Endothelial cell (in vitro differentiated cells): ENCODE data around the gene ADAMTSL2. TPM values are rescaled to one million over a fixed set of nuclear protein-coding genes. Genes with fewer than 3 reads are reported as not detected.

Experiments used
- DNase-seq: peaks from one replicate; pipeline ENCODE4 v3.0.0; 2021; ENCODE audit warnings: low spot score
- H3K27ac Mint-ChIP-seq: one replicate; pipeline ENCODE4 v1.8.0; 2021; ENCODE audit warnings: mixed read lengths, inconsistent platforms; ENCODE audit not compliant: unreplicated experiment
- H3K27me3 Mint-ChIP-seq: one replicate; pipeline ENCODE4 v1.8.0; 2021; ENCODE audit warnings: mild to moderate bottlenecking, moderate library complexity, mixed read lengths, inconsistent platforms; ENCODE audit not compliant: unreplicated experiment
- H3K36me3 Mint-ChIP-seq: one replicate; pipeline ENCODE4 v1.8.0; 2021; ENCODE audit warnings: mild to moderate bottlenecking, low read depth, mixed read lengths, inconsistent platforms; ENCODE audit not compliant: unreplicated experiment
- H3K4me1 Mint-ChIP-seq: one replicate; pipeline ENCODE4 v1.8.0; 2021; ENCODE audit warnings: mild to moderate bottlenecking, mixed read lengths, inconsistent platforms; ENCODE audit not compliant: unreplicated experiment
- H3K4me3 Mint-ChIP-seq: one replicate; pipeline ENCODE4 v1.8.0; 2021; ENCODE audit warnings: mild to moderate bottlenecking, mixed read lengths, inconsistent platforms; ENCODE audit not compliant: unreplicated experiment
- H3K9me3 Mint-ChIP-seq: one replicate; pipeline ENCODE4 v1.8.0; 2021; ENCODE audit warnings: mixed read lengths, inconsistent platforms; ENCODE audit not compliant: unreplicated experiment
- CTCF ChIP-seq: fragments of 200-600 bp; sonication (generic); IDR thresholded peaks from one replicate; pipeline ENCODE4 v1.5.0; 2021; ENCODE audit warnings: antibody characterized with exemption; ENCODE audit not compliant: unreplicated experiment
- total RNA-seq: library from RNA; stranded (reverse); fragmentation: NEBNext Ultra II Directional; extraction: Animal tissue kit (Norgen Biotek cat#: 25700); gene quantifications from one replicate; pipeline ENCODE4 v1.2.1, GENCODE V29; 2021; ENCODE audit not compliant: unreplicated experiment

ADAMTSL2 gene
- total RNA-seq, 1 donor from 2014 or later: 5.9 TPM

DNA sequence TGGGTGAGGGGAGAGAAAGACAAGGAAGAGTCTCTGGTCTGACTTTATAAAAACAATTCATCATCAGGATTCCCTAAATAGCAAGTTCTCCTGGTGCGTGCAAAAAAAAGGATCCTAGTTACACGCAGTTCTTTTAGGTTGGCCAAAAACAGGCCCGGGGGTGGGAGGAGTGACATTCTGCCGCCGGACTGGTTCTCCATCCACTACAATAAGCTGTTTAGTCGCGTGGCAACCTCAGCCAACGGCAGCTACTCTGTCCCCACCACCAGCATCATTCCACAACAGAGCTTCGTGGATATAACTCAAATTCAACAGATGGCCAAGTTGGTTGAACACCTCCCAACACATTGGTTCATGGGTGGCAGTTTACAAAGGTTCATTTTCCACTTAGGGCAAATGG is 77.5 kb downstream of the ADAMTSL2 start:
- Mint-ChIP-seq H3K9me3 (no peaks in the 10 kb centered on the region), H3K27ac (no peak overlapping the region)

DNA sequence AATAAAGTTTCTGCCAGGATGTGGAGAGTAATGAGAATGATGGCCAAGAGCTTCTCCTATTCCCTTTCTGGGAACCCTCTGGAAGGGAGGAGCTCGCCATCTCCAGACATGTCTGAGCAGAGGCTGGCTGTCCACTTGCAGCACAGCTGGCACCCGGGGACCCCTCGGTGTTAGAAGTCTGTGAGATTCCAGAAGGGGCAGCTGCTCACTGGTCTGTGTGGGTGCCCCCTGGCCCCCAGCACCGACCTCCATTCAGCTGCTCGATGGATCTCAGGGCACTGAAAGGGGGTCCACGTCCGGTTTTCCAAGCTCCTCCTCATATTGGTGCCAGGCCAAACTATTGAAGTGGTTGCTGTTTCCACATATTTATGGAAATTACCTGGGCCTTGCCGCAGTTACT is 78.3 kb downstream of the ADAMTSL2 start:
- H3K4me1 Mint-ChIP-seq: peaks cover 6% of the 10 kb centered on the region
- H3K4me3 Mint-ChIP-seq: no peak overlapping the region
- H3K9me3 Mint-ChIP-seq: no peaks in the 10 kb centered on the region
- H3K36me3 Mint-ChIP-seq: no peaks in the 10 kb centered on the region
- DNase-seq: no peak
- peaks cover 13% of the 10 kb centered on the region for H3K27me3 Mint-ChIP-seq
- TF ChIP-seq CTCF: no peak
- no peak overlapping the region for H3K27ac Mint-ChIP-seq

More for the DNA sequence above, 77.5 kb downstream of the ADAMTSL2 start:
- Mint-ChIP-seq H3K4me3 (no peak overlapping the region), H3K27me3 (peaks cover 14% of the 10 kb centered on the region), H3K36me3 (no peaks in the 10 kb centered on the region), H3K4me1 (peaks cover 6% of the 10 kb centered on the region)
- DNase-seq: no peak
- TF ChIP-seq CTCF: no peak

DNA sequence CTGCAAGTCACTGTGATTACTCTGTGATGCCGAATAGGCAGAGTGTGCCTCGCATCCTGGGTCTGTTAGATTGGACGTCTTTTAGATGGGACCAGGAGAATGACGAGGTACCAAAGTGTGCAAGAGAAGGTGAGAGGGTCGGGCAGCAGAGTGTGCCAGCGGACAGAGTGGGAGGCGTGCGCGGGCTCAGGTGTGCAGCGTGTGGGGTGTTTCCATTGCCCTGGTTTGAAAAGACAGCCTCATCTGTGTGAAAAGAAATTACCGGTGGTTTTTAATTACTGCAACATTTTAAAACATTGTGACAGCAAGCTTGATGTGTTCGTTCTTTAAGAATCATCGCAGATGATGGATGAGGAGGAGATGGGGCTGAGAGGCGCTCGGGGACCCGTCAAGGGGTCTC is 78.9 kb downstream of the ADAMTSL2 start:
- no peak for TF ChIP-seq CTCF
- H3K27me3 Mint-ChIP-seq: peaks cover 13% of the 10 kb centered on the region

GRCh38 chr9:133614056-133614455 is 79.6 kb downstream of the ADAMTSL2 start:
- peaks cover 13% of the 10 kb centered on the region for H3K27me3 Mint-ChIP-seq
- peaks cover 6% of the 10 kb centered on the region for H3K4me1 Mint-ChIP-seq
- H3K4me3 Mint-ChIP-seq: no peak overlapping the region
- H3K27ac Mint-ChIP-seq: no peak overlapping the region
- no peaks in the 10 kb centered on the region for H3K9me3 Mint-ChIP-seq
- no peaks in the 10 kb centered on the region for H3K36me3 Mint-ChIP-seq
- no peak for DNase-seq
- no peak for TF ChIP-seq CTCF

More for the DNA sequence above, 78.9 kb downstream of the ADAMTSL2 start:
- Mint-ChIP-seq H3K27ac (no peak overlapping the region), H3K9me3 (no peaks in the 10 kb centered on the region), H3K4me3 (no peak overlapping the region), H3K4me1 (peaks cover 6% of the 10 kb centered on the region), H3K36me3 (no peaks in the 10 kb centered on the region)
- no peak for DNase-seq

- Mint-ChIP-seq H3K36me3 (no peaks in the 10 kb centered on the region), H3K27ac (no peak overlapping the region), H3K27me3 (peaks cover 11% of the 10 kb centered on the region), H3K4me1 (peaks cover 3% of the 10 kb centered on the region), H3K9me3 (no peaks in the 10 kb centered on the region), H3K4me3 (no peak overlapping the region)
- TF ChIP-seq CTCF: no peak
- no peak for DNase-seq
Observed at GRCh38 chr9:133614678-133615077, 80.2 kb downstream of the ADAMTSL2 start.
